HepG2 (cell line): ENCODE measurements around the gene PRDM11. TPM values are rescaled to one million over a fixed set of nuclear protein-coding genes. Genes with fewer than 3 reads are reported as not detected.

Experiments used
- ATAC-seq: fragments of 200-7000 bp; cut with Tn5 transposase; 3 replicates; pipeline ENCODE4 v1.9.1; 2020; ENCODE audit warnings: mild to moderate bottlenecking, moderate library complexity
- BruUV-seq: library from RNA; stranded (reverse); fragments of 400-500 nt; replicated peaks from 2 replicates; lab custom pipeline; 2021; lab: Mats Ljungman, UMichigan
- CTCF ChIA-PET: fragments of 300-600 bp; formaldehyde crosslinking; extraction: SDS; loops from one replicate; lab custom pipeline; 2021; ENCODE audit warnings: low total read pairs, inconsistent platforms, low intra/inter-chr PET ratio; lab: Yijun Ruan, JAX
- POLR2A ChIA-PET: fragments of 350-600 bp; sonication (Branson Sonifier 250); formaldehyde crosslinking; loops from one replicate; lab custom pipeline; 2020; ENCODE audit warnings: antibody characterized with exemption, inconsistent platforms; lab: Yijun Ruan, JAX
- DNase-seq: peaks from one replicate; pipeline ENCODE4 v3.0.0-alpha.2; 2015; ENCODE audit warnings: low spot score
- FAIRE-seq: peaks from 3 replicates; lab custom pipeline; 2011; peaks lifted over from hg19 to GRCh38; lab: Jason Lieb, UNC
- H2AFZ ChIP-seq: one replicate; pipeline ENCODE4 v1.6.1; 2011; ENCODE audit warnings: low read length, inconsistent platforms
- H3K27ac ChIP-seq: fragments of 300-600 bp; 3 replicates; pipeline ENCODE4 v1.8.0; 2011; ENCODE audit warnings: mixed run types, mild to moderate bottlenecking, mixed read lengths, low read length, inconsistent platforms; ENCODE audit not compliant: insufficient read depth; ENCODE audit errors: extremely low read length
- H3K27me3 ChIP-seq, 2 experiments: fragments of 200-600 bp in 1 of 2; 2 replicates in 1 of 2; 3 replicates in 1 of 2; pipeline versions ENCODE4 v1.6.0 to v1.8.0; 2011; ENCODE audit warnings: low read length in 2 of 2, mild to moderate bottlenecking in 2 of 2, moderate library complexity in 2 of 2, inconsistent platforms in 1 of 2; ENCODE audit not compliant: insufficient read depth in 2 of 2, control insufficient read depth in 1 of 2
- H3K36me3 ChIP-seq, 2 experiments: fragments of 200-600 bp in 1 of 2; replicated peaks in 1 of 2; 2 replicates in 1 of 2; 3 replicates in 1 of 2; pipeline versions ENCODE4 v1.5.1 to v1.8.0; 2011; ENCODE audit warnings: low read length in 2 of 2, inconsistent platforms in 1 of 2; ENCODE audit not compliant: insufficient read depth in 2 of 2, control insufficient read depth in 1 of 2
- H3K4me1 ChIP-seq: 2 replicates; pipeline ENCODE4 v1.5.1; 2012; ENCODE audit warnings: low read length, inconsistent platforms; ENCODE audit not compliant: insufficient read depth
- H3K4me2 ChIP-seq: 2 replicates; pipeline ENCODE4 v1.6.0; 2011; ENCODE audit warnings: low read depth, low read length, inconsistent platforms
- H3K4me3 ChIP-seq, 3 experiments: fragments of 200-600 bp in 1 of 3; sonication (generic), shearing (Covaris generic) in 1 of 3; replicated peaks in 1 of 3; 2 replicates each; pipeline ENCODE4 v1.5.1; 2011 to 2016; ENCODE audit warnings: low read length in 3 of 3, inconsistent platforms in 2 of 3, low read depth in 2 of 3, mild to moderate bottlenecking in 2 of 3, control low read depth in 1 of 3, mixed read lengths in 1 of 3; ENCODE audit not compliant: insufficient read depth in 1 of 3
- H3K79me2 ChIP-seq: one replicate; pipeline ENCODE4 v1.6.1; 2011; ENCODE audit warnings: low read length, inconsistent platforms; ENCODE audit not compliant: insufficient read depth
- H3K9ac ChIP-seq: 2 replicates; pipeline ENCODE4 v1.6.0; 2011; ENCODE audit warnings: mild to moderate bottlenecking, low read depth, low read length, inconsistent platforms; ENCODE audit not compliant: insufficient read depth
- H3K9me3 ChIP-seq: 2 replicates; pipeline ENCODE4 v1.5.1; 2012; ENCODE audit warnings: mild to moderate bottlenecking, low read length
- H4K20me1 ChIP-seq: 2 replicates; pipeline ENCODE4 v1.6.0; 2011; ENCODE audit warnings: inconsistent platforms, mild to moderate bottlenecking, low read length, moderate library complexity; ENCODE audit not compliant: insufficient read depth
- AGO2 ChIP-seq: fragments of 200-400 bp; formaldehyde crosslinking; optimal IDR thresholded peaks from 2 replicates; pipeline ENCODE3; 2017; ENCODE audit warnings: mild to moderate bottlenecking, low read depth, low read length, moderate library complexity
- DR1 ChIP-seq: sonication (generic); formaldehyde crosslinking; IDR thresholded peaks from 2 replicates; pipeline ENCODE4 v1.8.0; 2021; ENCODE audit warnings: mild to moderate bottlenecking, missing genetic modification reagents, inconsistent platforms
- HNRNPK ChIP-seq: fragments of 200-400 bp; formaldehyde crosslinking; IDR thresholded peaks from 2 replicates; pipeline ENCODE4 v1.6.1; 2018; ENCODE audit warnings: low read length, low read depth, moderate library complexity, mild to moderate bottlenecking; ENCODE audit not compliant: poor library complexity, severe bottlenecking
- KDM2A ChIP-seq: sonication (generic); formaldehyde crosslinking; IDR thresholded peaks from 2 replicates; pipeline ENCODE4 v1.4.0; 2020; ENCODE audit warnings: low read depth, missing genetic modification reagents, borderline replicate concordance
- PAF1 ChIP-seq: IDR thresholded peaks from 2 replicates; pipeline ENCODE4 v1.6.1; 2016; ENCODE audit warnings: missing genetic modification reagents, missing compliant biosample characterization
- POLR2AphosphoS5 ChIP-seq: IDR thresholded peaks from 2 replicates; pipeline ENCODE4 v1.6.1; 2012; ENCODE audit warnings: low read depth, low read length
- SP2 ChIP-seq: sonication (generic); formaldehyde crosslinking; IDR thresholded peaks from 2 replicates; pipeline ENCODE4 v1.5.1; 2020; ENCODE audit warnings: mild to moderate bottlenecking, missing genetic modification reagents
- ZBTB8A ChIP-seq: sonication (generic); formaldehyde crosslinking; IDR thresholded peaks from 2 replicates; pipeline ENCODE4 v1.4.0; 2020; ENCODE audit warnings: mild to moderate bottlenecking, low read depth, missing genetic modification reagents, borderline replicate concordance
- ZNF101 ChIP-seq: sonication (generic); formaldehyde crosslinking; IDR thresholded peaks from 2 replicates; pipeline ENCODE4 v1.4.0; 2020; ENCODE audit warnings: mild to moderate bottlenecking, low read depth, missing genetic modification reagents, borderline replicate concordance
- ZNF160 ChIP-seq: sonication (generic); formaldehyde crosslinking; IDR thresholded peaks from 2 replicates; pipeline ENCODE4 v1.8.0; 2022; ENCODE audit warnings: mild to moderate bottlenecking, inconsistent platforms, missing genetic modification reagents
- ZNF382 ChIP-seq: sonication (generic); formaldehyde crosslinking; IDR thresholded peaks from 2 replicates; pipeline ENCODE4 v1.5.0; 2020; ENCODE audit warnings: missing genetic modification reagents, mild to moderate bottlenecking, borderline replicate concordance
- ZNF547 ChIP-seq: sonication (generic); formaldehyde crosslinking; IDR thresholded peaks from 2 replicates; pipeline ENCODE4 v1.5.1; 2020; ENCODE audit warnings: mild to moderate bottlenecking, missing genetic modification reagents
- ZNF598 ChIP-seq: sonication (generic); formaldehyde crosslinking; IDR thresholded peaks from 2 replicates; pipeline ENCODE4 v1.5.1; 2020; ENCODE audit warnings: mild to moderate bottlenecking, missing genetic modification reagents, borderline replicate concordance
- ZSCAN22 ChIP-seq: sonication (generic); formaldehyde crosslinking; IDR thresholded peaks from 2 replicates; pipeline ENCODE4 v1.4.0; 2020; ENCODE audit warnings: mild to moderate bottlenecking, missing genetic modification reagents
- WGBS: methylation state at CpG from one replicate; pipeline ENCODE4 v1.1.6; 2017; ENCODE audit warnings: low lambda C conversion rate; 5-methylcytosine and 5-hydroxymethylcytosine counted together
- in situ Hi-C: cut with HindIII; loops from 2 replicates; pipeline ENCODE4 v1.10.0; 2017; ENCODE audit warnings: low pct_unique_long_range_greater_than_20kb; ENCODE audit not compliant: extremely low pct_ligation_motif_present
- intact Hi-C: fragments of 100-400 bp; cut with micrococcal nuclease; formaldehyde crosslinking; loops from one replicate; pipeline ENCODE4 v1.10.0; 2022; ENCODE audit not compliant: unreplicated experiment
- polyA plus RNA-seq, 8 experiments: library from polyadenylated mRNA; depleted of rRNA in 3 of 8; stranded (reverse) in 7 of 8; unstranded in 1 of 8; fragments of >200 nt; fragmentation: Illumina TruSeq in 4 of 8; extraction: Trizol in 4 of 8; gene quantifications; 2 replicates each; pipeline versions ENCODE4 v1.2.1 to v1.2.3, GENCODE V29; 2011 to 2016; ENCODE audit warnings: low read depth in 4 of 8, missing spikeins in 1 of 8, mixed read lengths in 1 of 8; ENCODE audit not compliant: insufficient read depth in 1 of 8
- total RNA-seq, 5 experiments: library from RNA; depleted of rRNA; stranded (reverse); fragments of >200 nt; fragmentation: Illumina TruSeq; extraction: Trizol; gene quantifications; 2 replicates each; pipeline ENCODE4 v1.2.3, GENCODE V29; 2016; ENCODE audit warnings: low read depth in 1 of 5
- TF ChIP-seq, protein P1 (sequence below): sonication (generic); formaldehyde crosslinking; IDR thresholded peaks from 2 replicates; pipeline ENCODE4 v1.9.0; 2021; ENCODE audit warnings: missing genetic modification reagents, borderline replicate concordance
- TF ChIP-seq, protein P2 (sequence below): sonication (generic); formaldehyde crosslinking; IDR thresholded peaks from 2 replicates; pipeline ENCODE4 v1.8.0; 2022; ENCODE audit warnings: mild to moderate bottlenecking, missing genetic modification reagents; ENCODE audit not compliant: insufficient replicate concordance
- TF ChIP-seq, protein P3 (sequence below): sonication (generic); formaldehyde crosslinking; IDR thresholded peaks from 2 replicates; pipeline ENCODE4 v1.4.0; 2020; ENCODE audit warnings: missing genetic modification reagents, mild to moderate bottlenecking, borderline replicate concordance

PRDM11 gene
- total and polyA plus RNA-seq, 2 of the 13 experiments (the other 11 are each of a cell fraction or from before 2014, with no cell fraction given), result 3.4 to 4.7 TPM

DNA sequence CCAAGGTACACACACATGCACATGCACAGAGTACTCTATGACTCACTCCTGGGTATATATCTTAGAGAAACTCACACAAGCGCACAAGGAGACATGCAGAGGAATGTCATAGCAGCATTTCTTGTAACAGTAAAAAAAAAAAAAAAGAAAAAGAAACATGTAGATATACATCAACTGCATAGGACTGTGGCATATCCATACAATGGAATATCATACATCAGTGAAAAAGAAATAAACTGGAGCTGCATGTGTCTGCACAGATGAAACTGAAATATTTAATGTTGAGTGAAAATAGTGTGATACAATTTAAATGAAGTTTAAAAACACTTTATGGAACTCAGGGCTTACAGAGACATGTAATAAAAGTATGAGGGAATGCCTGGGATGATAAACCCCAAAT, 93.3 kb downstream of the PRDM11 start:
- Histone ChIP-seq H3K4me2 (no peak overlapping the region), H3K27ac (no peak overlapping the region), H3K27me3 (peaks cover 0 to 1% of the 10 kb centered on the region in 2 experiments; a peak in 1 of 5 replicates), H3K36me3 (no peaks in the 10 kb centered on the region), H3K9me3 (no peaks in the 10 kb centered on the region), H4K20me1 (no peaks in the 10 kb centered on the region), H3K4me3 (no peak overlapping the region), H2AFZ (no peak overlapping the region), H3K79me2 (no peaks in the 10 kb centered on the region), H3K9ac (no peak overlapping the region), H3K4me1 (no peaks in the 10 kb centered on the region)
- WGBS, result 0% methylated on average over 1 of the region's 1 CpG
- BruUV-seq, result no TSS peak
- no peak for ATAC-seq
- ChIA-PET POLR2A (no interaction called here), CTCF (no interaction called here)
- TF ChIP-seq ZNF160 (CRISPR knock-in tag) (no peak), ZSCAN22 (CRISPR knock-in tag) (no peak), KDM2A (CRISPR knock-in tag) (no peak), HNRNPK (no peak), ZNF382 (no peak), ZNF598 (CRISPR knock-in tag) (no peak), DR1 (CRISPR knock-in tag) (no peak), AGO2 (no peak), POLR2AphosphoS5 (no peak), ZBTB8A (CRISPR knock-in tag) (no peak), ZNF547 (CRISPR knock-in tag) (no peak), SP2 (CRISPR knock-in tag) (no peak), PAF1 (CRISPR knock-in tag) (no peak), ZNF101 (CRISPR knock-in tag) (no peak)
- TF ChIP-seq, protein P1, sequence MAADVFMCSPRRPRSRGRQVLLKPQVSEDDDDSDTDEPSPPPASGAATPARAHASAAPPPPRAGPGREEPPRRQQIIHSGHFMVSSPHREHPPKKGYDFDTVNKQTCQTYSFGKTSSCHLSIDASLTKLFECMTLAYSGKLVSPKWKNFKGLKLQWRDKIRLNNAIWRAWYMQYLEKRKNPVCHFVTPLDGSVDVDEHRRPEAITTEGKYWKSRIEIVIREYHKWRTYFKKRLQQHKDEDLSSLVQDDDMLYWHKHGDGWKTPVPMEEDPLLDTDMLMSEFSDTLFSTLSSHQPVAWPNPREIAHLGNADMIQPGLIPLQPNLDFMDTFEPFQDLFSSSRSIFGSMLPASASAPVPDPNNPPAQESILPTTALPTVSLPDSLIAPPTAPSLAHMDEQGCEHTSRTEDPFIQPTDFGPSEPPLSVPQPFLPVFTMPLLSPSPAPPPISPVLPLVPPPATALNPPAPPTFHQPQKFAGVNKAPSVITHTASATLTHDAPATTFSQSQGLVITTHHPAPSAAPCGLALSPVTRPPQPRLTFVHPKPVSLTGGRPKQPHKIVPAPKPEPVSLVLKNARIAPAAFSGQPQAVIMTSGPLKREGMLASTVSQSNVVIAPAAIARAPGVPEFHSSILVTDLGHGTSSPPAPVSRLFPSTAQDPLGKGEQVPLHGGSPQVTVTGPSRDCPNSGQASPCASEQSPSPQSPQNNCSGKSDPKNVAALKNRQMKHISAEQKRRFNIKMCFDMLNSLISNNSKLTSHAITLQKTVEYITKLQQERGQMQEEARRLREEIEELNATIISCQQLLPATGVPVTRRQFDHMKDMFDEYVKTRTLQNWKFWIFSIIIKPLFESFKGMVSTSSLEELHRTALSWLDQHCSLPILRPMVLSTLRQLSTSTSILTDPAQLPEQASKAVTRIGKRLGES (CRISPR knock-in tag), result no peak
- TF ChIP-seq, protein P2, sequence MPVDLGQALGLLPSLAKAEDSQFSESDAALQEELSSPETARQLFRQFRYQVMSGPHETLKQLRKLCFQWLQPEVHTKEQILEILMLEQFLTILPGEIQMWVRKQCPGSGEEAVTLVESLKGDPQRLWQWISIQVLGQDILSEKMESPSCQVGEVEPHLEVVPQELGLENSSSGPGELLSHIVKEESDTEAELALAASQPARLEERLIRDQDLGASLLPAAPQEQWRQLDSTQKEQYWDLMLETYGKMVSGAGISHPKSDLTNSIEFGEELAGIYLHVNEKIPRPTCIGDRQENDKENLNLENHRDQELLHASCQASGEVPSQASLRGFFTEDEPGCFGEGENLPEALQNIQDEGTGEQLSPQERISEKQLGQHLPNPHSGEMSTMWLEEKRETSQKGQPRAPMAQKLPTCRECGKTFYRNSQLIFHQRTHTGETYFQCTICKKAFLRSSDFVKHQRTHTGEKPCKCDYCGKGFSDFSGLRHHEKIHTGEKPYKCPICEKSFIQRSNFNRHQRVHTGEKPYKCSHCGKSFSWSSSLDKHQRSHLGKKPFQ (CRISPR knock-in tag), result no peak
- TF ChIP-seq, protein P3, sequence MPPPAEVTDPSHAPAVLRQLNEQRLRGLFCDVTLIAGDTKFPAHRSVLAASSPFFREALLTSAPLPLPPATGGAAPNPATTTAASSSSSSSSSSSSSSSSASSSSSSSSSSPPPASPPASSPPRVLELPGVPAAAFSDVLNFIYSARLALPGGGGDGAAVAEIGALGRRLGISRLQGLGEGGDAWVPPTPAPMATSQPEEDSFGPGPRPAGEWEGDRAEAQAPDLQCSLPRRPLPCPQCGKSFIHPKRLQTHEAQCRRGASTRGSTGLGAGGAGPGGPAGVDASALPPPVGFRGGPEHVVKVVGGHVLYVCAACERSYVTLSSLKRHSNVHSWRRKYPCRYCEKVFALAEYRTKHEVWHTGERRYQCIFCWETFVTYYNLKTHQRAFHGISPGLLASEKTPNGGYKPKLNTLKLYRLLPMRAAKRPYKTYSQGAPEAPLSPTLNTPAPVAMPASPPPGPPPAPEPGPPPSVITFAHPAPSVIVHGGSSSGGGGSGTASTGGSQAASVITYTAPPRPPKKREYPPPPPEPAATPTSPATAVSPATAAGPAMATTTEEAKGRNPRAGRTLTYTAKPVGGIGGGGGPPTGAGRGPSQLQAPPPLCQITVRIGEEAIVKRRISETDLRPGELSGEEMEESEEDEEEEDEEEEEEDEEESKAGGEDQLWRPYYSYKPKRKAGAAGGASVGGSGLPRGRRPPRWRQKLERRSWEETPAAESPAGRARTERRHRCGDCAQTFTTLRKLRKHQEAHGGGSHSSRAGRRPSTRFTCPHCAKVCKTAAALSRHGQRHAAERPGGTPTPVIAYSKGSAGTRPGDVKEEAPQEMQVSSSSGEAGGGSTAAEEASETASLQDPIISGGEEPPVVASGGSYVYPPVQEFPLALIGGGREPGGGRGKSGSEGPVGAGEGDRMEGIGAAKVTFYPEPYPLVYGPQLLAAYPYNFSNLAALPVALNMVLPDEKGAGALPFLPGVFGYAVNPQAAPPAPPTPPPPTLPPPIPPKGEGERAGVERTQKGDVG (CRISPR knock-in tag), result no peak
- in situ Hi-C loops, result no loop called here
- intact Hi-C loops, result no loop called here
- no peak for FAIRE-seq
- DNase-seq, result no peak
